HG03196 (cell line): ENCODE measurements around the gene SLC25A51.

Experiments
- ATAC-seq: cut with Tn5 transposase; IDR thresholded peaks from one replicate; pipeline ENCODE4 v1.9.1; 2021; ENCODE audit not compliant: unreplicated experiment

The SLC25A51 gene

GRCh38 chr9:37937366-37937765 is 33.4 kb upstream of the SLC25A51 start:
- ATAC-seq = no peak

GRCh38 chr9:37936965-37937364 is 33.0 kb upstream of the SLC25A51 start:
- no peak for ATAC-seq

GRCh38 chr9:37936376-37936775 is 32.4 kb upstream of the SLC25A51 start:
- ATAC-seq = no peak

- no peak for ATAC-seq
Observed at GRCh38 chr9:37935096-37935495, 31.2 kb upstream of the SLC25A51 start.

- ATAC-seq = no peak
Observed at GRCh38 chr9:37931592-37931991, 27.7 kb upstream of the SLC25A51 start.

- no peak for ATAC-seq
Observed at GRCh38 chr9:37929441-37929895, 25.5 kb upstream of the SLC25A51 start.

GRCh38 chr9:37928552-37929430 is 24.9 kb upstream of the SLC25A51 start:
- ATAC-seq = no peak

GRCh38 chr9:37927601-37928551 is 23.9 kb upstream of the SLC25A51 start:
- ATAC-seq = no peak

- ATAC-seq = no peak
Observed at GRCh38 chr9:37927132-37927531, 23.2 kb upstream of the SLC25A51 start.

- no peak for ATAC-seq
Observed at GRCh38 chr9:37926737-37927118, 22.8 kb upstream of the SLC25A51 start.

GRCh38 chr9:37925786-37926736 is 22.1 kb upstream of the SLC25A51 start:
- ATAC-seq = no peak

- no peak for ATAC-seq
Observed at GRCh38 chr9:37925006-37925405, 21.1 kb upstream of the SLC25A51 start.

- no peak for ATAC-seq
Observed at GRCh38 chr9:37924538-37924937, 20.6 kb upstream of the SLC25A51 start.

- ATAC-seq = no peak
Observed at GRCh38 chr9:37923796-37924427, 20.0 kb upstream of the SLC25A51 start.

GRCh38 chr9:37923118-37923795 is 19.3 kb upstream of the SLC25A51 start:
- ATAC-seq = no peak

- ATAC-seq = no peak
Observed at GRCh38 chr9:37922363-37923117, 18.6 kb upstream of the SLC25A51 start.

- no peak for ATAC-seq
Observed at GRCh38 chr9:37921546-37922300, 17.8 kb upstream of the SLC25A51 start.

GRCh38 chr9:37921168-37921510 is 17.2 kb upstream of the SLC25A51 start:
- ATAC-seq = no peak
